T-helper 1 cell treated with Interleukin-12 subunit alpha and Interleukin-12 subunit beta and Interleukin-4 antibody, amounts not matched to agents 30 μg/mL and 1 μg/mL, for 36 hours (primary cell): ENCODE measurements around the gene CCDC54.
"Not testable (repeated sequence)": the region's sequence is repeated elsewhere in the genome, so short reads cannot be mapped to it uniquely, and the experiment has no call there.

ENCODE experiments used
- H3K27ac Mint-ChIP-seq: one replicate; pipeline ENCODE4 v1.8.0; 2021; ENCODE audit warnings: mild to moderate bottlenecking, mixed read lengths
- H3K27me3 Mint-ChIP-seq: one replicate; pipeline ENCODE4 v1.8.0; 2021; ENCODE audit warnings: low read depth, mixed read lengths
- H3K36me3 Mint-ChIP-seq: one replicate; pipeline ENCODE4 v1.8.0; 2021; ENCODE audit warnings: low read depth, mixed read lengths
- H3K4me1 Mint-ChIP-seq: one replicate; pipeline ENCODE4 v1.8.0; 2021; ENCODE audit warnings: low read depth, mixed read lengths
- H3K4me3 Mint-ChIP-seq: one replicate; pipeline ENCODE4 v1.8.0; 2021; ENCODE audit warnings: mild to moderate bottlenecking, moderate library complexity, mixed read lengths
- H3K9me3 Mint-ChIP-seq: one replicate; pipeline ENCODE4 v1.8.0; 2021; ENCODE audit warnings: mixed read lengths

The CCDC54 gene

DNA sequence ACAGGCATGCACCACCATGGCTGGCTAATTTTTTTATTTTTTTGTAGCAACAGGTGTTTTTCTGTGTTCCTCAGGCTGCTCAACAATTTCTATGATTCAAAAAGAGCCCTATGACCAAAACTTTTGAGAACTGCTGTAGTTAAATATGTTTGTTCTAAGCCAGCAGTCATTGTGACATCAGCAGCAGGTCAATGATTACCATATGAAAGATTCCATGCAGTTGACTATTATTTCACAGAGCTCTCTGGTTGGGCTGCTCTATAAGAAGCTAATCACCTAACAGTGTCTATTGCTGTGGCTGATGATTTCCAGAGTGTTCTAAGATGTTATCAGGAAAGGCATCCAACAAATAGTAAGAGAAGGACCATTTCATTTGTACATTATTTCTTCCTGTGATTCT is at the start of gene CCDC54:
Gene CCDC54 (plus strand): TSS at position 289 of the 400 bp plus-strand sequence. CDS start 149 bp downstream, outside the sequence.
- Mint-ChIP-seq H3K36me3 (no peaks in the 10 kb centered on the region), H3K4me1 (no peaks in the 10 kb centered on the region), H3K9me3 (no peaks in the 10 kb centered on the region)

DNA sequence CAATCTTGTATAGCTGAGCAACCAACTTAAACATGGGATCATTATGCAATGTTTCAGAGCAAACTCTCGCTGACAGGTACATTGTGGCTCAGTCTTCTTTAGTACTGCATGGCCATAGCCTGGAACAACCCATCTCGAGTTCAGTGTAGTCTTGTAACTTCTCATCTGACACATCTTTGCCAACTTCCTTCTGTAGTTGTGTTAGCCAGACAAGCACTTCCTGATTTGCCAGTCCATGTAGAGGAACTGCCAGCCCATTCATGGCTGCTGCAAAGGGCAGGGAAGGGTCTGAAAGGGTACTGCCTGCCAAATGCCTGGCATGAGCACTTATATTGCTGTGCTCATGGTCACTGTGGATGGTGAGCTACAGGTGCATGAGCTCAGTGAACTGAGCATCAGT is 49.2 kb upstream of the CCDC54 start:
- no peaks in the 10 kb centered on the region for H3K9me3 Mint-ChIP-seq
- no peaks in the 10 kb centered on the region for H3K36me3 Mint-ChIP-seq
- H3K27ac Mint-ChIP-seq = no peak overlapping the region
- no peaks in the 10 kb centered on the region for H3K27me3 Mint-ChIP-seq
- H3K4me3 Mint-ChIP-seq = no peak overlapping the region
- no peaks in the 10 kb centered on the region for H3K4me1 Mint-ChIP-seq

More for the DNA sequence above, at the start of gene CCDC54:
- no peak within 1 kb of the TSS for H3K27ac Mint-ChIP-seq
- H3K27me3 Mint-ChIP-seq = peaks cover 27% of the 10 kb centered on the region
- H3K4me3 Mint-ChIP-seq = no peak within 1 kb of the TSS

DNA sequence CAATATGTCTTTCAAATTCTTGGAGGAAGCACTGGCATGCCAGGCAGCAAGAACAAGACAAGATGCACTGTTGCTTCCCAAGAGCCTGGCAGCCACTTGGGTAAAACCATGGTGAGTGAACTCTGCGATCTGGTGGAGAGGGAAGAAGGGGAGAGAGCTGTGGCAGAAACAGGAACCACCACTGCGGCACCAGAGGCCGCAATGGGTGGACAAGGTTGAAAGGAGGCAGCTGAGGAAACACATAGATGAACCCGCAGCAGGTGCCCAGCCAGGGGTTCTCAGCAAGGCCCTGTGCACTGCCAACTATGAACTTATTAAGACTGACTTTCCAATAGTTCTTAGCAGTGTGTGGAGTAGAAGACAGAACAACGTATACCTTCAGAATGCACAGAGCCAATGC is 48.2 kb upstream of the CCDC54 start:
- Mint-ChIP-seq H3K27ac (no peak overlapping the region), H3K9me3 (no peaks in the 10 kb centered on the region), H3K36me3 (no peaks in the 10 kb centered on the region), H3K4me3 (no peak overlapping the region), H3K27me3 (no peaks in the 10 kb centered on the region), H3K4me1 (no peaks in the 10 kb centered on the region)

DNA sequence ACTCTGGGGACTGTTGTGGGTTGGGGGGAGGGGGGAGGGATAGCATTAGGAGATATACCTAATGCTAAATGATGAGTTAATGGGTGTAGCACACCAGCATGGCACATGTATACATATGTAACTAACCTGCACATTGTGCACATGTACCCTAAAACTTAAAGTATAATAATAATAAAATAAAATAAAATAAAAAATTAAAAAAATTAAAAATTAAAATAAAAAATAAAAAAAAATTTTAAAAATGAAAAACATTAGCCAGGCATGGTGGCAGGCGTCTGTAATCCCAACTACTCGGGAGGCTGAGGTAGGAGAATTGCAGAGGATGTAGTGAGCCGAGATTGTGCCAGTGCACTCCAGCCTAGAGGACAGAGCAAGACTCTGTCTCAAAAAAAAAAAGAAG is 37.5 kb upstream of the CCDC54 start:
- H3K36me3 Mint-ChIP-seq, H3K27me3 Mint-ChIP-seq, H3K4me3 Mint-ChIP-seq, H3K4me1 Mint-ChIP-seq, H3K9me3 Mint-ChIP-seq, H3K27ac Mint-ChIP-seq: not testable (repeated sequence)

DNA sequence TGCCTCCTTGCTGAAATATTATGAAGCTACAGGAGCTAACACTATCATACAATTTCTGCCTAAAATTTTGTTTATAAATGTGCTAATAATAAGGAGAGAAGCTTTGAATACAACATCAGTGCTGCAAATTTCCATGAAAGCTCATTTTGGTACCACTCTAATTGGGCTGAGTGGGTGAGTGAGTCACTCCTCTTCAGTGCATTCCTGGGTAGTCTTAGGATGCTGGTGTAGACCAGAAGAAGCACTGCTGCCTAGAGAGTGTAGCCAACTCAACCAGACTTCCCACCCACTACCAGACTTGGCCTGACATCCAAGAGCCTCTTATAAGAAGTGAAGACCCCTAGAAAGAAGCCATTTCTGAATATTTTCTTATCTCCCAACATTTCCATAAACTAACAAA is 32.5 kb upstream of the CCDC54 start:
- Mint-ChIP-seq H3K27me3 (no peaks in the 10 kb centered on the region), H3K4me3 (no peak overlapping the region), H3K4me1 (no peaks in the 10 kb centered on the region), H3K27ac (no peak overlapping the region), H3K9me3 (no peaks in the 10 kb centered on the region), H3K36me3 (no peaks in the 10 kb centered on the region)

DNA sequence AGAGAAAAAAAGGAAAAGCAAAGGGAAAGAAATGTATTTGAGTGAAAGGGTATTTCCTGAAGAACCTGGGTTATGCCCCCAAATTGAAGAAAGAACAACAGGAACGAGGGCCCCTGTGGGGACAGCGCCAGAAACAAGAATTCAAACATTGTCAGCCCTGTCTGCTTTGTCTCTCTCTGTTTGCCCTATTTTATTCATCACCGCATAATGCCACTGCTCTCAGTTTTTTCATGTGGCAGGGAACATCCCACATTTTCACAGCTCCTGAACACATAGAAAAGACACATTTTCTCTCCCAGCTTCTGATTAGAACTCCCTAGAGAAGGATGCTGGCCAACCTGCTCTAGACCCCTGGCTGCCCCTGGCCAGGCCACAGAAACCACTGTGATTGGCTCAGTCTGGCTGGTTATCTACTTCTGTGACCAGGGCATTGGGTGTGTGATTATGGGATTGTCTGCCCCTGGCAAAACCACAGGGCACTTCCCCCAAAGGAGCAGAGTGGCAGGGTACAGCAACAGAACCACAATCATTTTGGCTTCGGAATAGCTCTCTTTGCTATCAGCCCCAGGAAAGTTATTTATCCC is 31.3 kb upstream of the CCDC54 start:
- Mint-ChIP-seq H3K27ac (no peak overlapping the region), H3K27me3 (no peaks in the 10 kb centered on the region), H3K4me3 (no peak overlapping the region)

DNA sequence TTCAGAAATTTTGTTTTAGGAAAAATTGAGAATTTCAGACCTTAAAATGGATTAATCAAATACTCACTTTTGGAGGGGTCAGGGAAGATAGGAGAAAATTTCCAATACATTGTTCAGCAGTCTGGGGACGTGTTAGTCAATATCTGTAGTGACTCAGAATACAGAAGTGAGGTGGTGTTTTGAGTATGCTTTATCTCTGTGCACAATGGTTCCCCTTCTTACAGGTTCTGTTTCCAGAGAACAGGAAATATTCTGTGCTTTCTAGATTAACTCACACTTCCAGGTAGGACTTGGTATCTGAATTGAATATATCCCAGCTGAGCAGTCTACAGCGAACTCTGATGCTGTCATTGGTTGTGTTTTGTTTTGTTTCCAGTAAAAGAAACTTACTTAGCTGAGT is 30.7 kb upstream of the CCDC54 start:
- Mint-ChIP-seq H3K27ac (no peak overlapping the region), H3K4me1 (no peaks in the 10 kb centered on the region), H3K9me3 (no peaks in the 10 kb centered on the region), H3K36me3 (no peaks in the 10 kb centered on the region), H3K27me3 (no peaks in the 10 kb centered on the region), H3K4me3 (no peak overlapping the region)

More for the DNA sequence above, 31.3 kb upstream of the CCDC54 start:
- H3K4me1 Mint-ChIP-seq = no peaks in the 10 kb centered on the region
- no peaks in the 10 kb centered on the region for H3K36me3 Mint-ChIP-seq
- no peaks in the 10 kb centered on the region for H3K9me3 Mint-ChIP-seq

DNA sequence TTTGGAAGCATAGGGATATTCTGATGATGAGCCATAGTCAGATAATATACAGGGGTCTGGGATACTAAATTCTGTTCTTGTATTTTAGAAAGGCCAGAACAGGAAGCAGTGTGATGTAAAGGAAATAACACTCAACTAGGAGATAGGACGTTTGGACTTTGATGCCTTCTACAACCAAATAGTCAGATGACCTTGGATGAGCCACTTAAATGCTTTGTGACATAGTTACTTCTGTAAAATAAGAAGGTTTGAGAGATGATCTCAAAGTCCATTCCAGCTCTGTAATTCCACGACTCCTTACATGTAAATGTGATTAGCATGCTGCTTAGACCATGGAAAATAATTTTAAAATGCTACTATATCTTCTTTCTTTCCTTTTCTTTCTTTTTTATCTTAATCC is 29.5 kb upstream of the CCDC54 start:
- no peaks in the 10 kb centered on the region for H3K36me3 Mint-ChIP-seq
- H3K4me3 Mint-ChIP-seq = no peak overlapping the region
- no peaks in the 10 kb centered on the region for H3K4me1 Mint-ChIP-seq
- no peaks in the 10 kb centered on the region for H3K27me3 Mint-ChIP-seq
- H3K9me3 Mint-ChIP-seq = no peaks in the 10 kb centered on the region
- no peak overlapping the region for H3K27ac Mint-ChIP-seq

DNA sequence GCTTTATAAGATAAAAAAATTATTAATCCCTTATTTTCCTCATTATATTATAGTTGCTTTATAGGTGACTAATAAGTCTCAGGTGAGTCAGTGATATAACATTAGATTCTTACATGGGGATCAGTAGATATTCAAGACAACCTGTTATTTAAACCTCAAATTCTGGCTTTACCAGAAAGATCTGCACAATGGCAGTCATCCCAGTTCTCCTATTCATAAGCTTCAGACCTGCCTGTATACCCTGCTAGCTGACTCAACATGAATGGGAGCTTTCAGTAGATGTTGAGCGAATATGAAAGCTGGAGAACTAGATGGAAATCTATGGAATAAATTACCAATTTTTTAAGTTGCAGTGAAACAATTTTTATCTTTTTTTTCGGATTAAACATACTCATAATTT is 20.5 kb upstream of the CCDC54 start:
- H3K27me3 Mint-ChIP-seq = no peaks in the 10 kb centered on the region
- H3K27ac Mint-ChIP-seq = no peak overlapping the region
- H3K4me1 Mint-ChIP-seq = no peaks in the 10 kb centered on the region
- H3K4me3 Mint-ChIP-seq = no peak overlapping the region
- no peaks in the 10 kb centered on the region for H3K9me3 Mint-ChIP-seq
- no peaks in the 10 kb centered on the region for H3K36me3 Mint-ChIP-seq

DNA sequence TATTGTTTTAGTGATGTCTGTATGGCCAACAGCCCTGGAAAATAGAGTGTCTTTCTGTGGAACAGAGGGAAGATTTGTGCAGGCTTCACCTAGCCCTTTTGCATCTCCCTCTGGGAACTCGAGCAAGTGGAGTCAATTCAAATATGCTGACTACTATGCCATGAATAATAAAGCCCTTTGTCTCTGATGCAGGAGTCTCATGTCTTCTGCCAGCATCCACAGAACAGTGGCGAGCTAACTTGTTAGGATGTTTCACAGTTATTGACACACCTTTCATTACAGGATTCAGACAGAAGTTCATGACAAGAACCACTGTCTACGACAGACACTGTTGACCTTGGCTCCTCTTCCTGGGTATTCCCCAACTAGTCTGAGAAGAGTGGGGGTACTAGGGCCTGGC is 15.6 kb upstream of the CCDC54 start:
- Mint-ChIP-seq H3K27ac (no peak overlapping the region), H3K4me3 (no peak overlapping the region), H3K27me3 (no peaks in the 10 kb centered on the region), H3K36me3 (peaks cover 1% of the 10 kb centered on the region), H3K9me3 (no peaks in the 10 kb centered on the region), H3K4me1 (no peaks in the 10 kb centered on the region)

DNA sequence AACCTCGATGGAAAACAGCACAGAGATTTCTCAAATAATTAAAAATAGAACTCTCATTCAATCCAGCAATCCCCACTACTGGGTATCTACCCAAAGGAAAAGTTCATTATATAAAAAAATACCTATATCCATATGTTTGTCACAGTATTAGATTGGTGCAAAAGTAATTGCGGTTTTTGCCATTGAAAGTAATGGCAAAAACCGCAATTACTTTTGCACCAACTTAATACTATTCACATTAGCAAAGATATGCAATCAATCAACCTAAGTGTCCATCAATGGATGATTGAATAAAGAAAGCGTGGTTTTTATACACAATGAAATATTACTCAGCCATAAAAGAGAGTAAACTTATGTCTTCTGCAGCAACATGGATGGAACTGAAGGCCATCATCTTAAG is 12.2 kb upstream of the CCDC54 start:
- peaks cover 3% of the 10 kb centered on the region for H3K4me1 Mint-ChIP-seq
- no peak overlapping the region for H3K4me3 Mint-ChIP-seq
- H3K27ac Mint-ChIP-seq = no peak overlapping the region
- peaks cover 4% of the 10 kb centered on the region for H3K9me3 Mint-ChIP-seq
- peaks cover 3% of the 10 kb centered on the region for H3K36me3 Mint-ChIP-seq
- H3K27me3 Mint-ChIP-seq = peaks cover 4% of the 10 kb centered on the region

DNA sequence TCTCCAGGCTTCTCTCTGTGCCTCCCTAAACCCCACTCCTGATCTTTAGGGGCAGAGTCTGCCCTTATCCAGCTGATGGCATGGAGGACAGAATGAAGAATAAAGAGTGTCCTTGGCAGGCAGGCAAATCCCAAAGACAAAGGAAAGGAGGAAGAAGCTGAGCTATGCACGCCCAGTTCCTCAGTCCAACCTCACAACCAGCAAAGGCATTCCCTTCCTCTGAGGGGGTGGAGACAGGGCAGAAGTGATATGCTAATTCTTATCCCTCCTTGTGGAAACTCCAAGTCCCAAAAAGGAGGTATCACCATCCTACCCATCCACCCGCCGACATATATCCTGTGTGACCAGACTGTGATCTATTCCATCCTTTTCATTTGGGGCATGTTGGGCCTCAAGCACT is 10.5 kb upstream of the CCDC54 start:
- Mint-ChIP-seq H3K27ac (no peak overlapping the region), H3K27me3 (peaks cover 4% of the 10 kb centered on the region), H3K36me3 (peaks cover 3% of the 10 kb centered on the region), H3K4me1 (peaks cover 3% of the 10 kb centered on the region), H3K4me3 (no peak overlapping the region), H3K9me3 (peaks cover 4% of the 10 kb centered on the region)

DNA sequence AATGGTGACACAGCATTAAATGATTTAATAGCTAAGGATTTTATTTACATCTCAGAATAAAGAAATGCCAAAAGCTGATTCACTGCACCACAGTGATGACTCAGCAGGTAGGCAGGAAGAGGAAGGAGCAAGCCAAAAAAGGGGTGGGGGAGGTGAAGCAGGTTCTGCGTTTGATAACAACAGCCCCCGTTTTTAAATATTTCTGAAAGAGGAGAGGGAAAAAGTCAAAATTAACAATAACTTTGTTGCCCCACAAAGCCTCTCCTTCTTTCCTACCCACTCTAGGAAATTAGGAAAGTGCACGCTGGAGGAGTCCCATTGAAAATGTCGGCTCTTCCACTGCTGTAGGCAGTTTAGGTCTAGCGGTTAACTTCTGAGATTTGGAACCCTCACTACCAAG is 9.9 kb upstream of the CCDC54 start:
- Mint-ChIP-seq H3K9me3 (peaks cover 4% of the 10 kb centered on the region), H3K36me3 (peaks cover 3% of the 10 kb centered on the region), H3K27me3 (peaks cover 4% of the 10 kb centered on the region), H3K4me3 (peak overlapping the region; percentile 45), H3K4me1 (peaks cover 3% of the 10 kb centered on the region), H3K27ac (peak overlapping the region; percentile 68)

DNA sequence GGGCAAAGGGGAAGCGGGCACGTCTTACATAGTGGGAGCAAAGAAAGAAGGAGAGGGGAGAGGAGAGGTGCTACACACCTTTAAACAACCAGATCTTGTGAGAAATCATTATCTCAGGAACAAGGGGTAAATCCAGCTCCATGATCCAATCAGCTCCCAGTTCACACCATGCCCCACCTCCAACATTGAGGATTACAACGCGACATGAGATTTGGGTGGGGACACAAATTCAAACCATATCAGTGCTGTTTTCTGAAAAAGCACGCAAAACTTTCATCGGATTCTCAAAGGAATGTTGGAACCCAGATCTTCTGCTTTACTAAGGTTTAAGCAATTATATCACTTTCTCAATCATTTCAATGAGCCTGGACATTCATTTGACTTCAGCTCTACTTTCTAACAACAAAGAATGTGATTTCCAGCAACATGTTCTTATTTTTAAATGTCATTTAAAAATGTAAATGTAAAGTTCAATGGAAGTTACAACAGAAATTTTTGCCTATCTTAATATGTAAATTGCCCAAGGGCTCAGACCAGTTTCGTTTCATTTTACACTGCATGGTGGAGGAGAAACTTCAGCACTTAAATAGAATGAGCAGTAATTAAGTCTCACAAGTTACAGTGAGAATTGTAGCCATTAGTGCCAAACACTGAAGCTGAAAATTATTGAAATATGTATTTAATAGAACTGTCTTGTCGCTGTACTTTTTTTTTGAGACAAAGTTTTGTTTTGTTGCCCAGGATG is 8.4 kb upstream of the CCDC54 start:
- peaks cover 1% of the 10 kb centered on the region for H3K36me3 Mint-ChIP-seq
- H3K9me3 Mint-ChIP-seq = peaks cover 4% of the 10 kb centered on the region
- no peak overlapping the region for H3K27ac Mint-ChIP-seq
- H3K4me3 Mint-ChIP-seq = no peak overlapping the region
- H3K4me1 Mint-ChIP-seq = peaks cover 3% of the 10 kb centered on the region
- peaks cover 9% of the 10 kb centered on the region for H3K27me3 Mint-ChIP-seq

DNA sequence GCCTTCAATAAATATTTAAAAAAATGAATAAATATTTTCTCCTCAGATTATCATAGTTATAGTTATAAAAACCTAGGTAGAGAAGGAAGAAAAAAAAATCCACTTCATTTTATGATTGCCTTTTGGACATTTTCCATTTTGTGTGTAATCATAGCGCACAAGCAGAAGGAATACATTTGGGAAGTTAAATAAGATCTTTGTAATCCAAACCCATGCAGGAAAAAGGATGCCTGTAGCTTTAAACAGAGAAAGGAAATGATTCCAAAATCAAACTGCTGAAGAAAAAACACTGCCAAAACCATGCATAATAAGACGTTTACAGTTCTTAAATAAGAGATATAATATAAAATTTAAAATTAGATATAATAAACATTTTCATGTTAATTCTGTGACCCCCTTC is 7.4 kb upstream of the CCDC54 start:
- peaks cover 1% of the 10 kb centered on the region for H3K36me3 Mint-ChIP-seq
- H3K4me1 Mint-ChIP-seq = peaks cover 3% of the 10 kb centered on the region
- H3K4me3 Mint-ChIP-seq = no peak overlapping the region
- peaks cover 4% of the 10 kb centered on the region for H3K9me3 Mint-ChIP-seq
- H3K27ac Mint-ChIP-seq = no peak overlapping the region
- peaks cover 11% of the 10 kb centered on the region for H3K27me3 Mint-ChIP-seq
